ENCODE measurements around the gene ATCAY.

GRCh38 chr19:3851254-3852176, 29.0 kb upstream of the ATCAY start:
- TF ChIP-seq CTCF (IDR thresholded peaks at IDR 0.05; ENCODE audit: poor library complexity, severe bottlenecking): no peak
- no peak for TF ChIP-seq EZH2 (IDR thresholded peaks at IDR 0.05; ENCODE audit: borderline replicate concordance, insufficient read depth, low read length, poor library complexity, severe bottlenecking)
- TF ChIP-seq EP300 (conservative IDR thresholded peaks at IDR 0.05; ENCODE audit: poor library complexity, severe bottlenecking): no peak
- TF ChIP-seq POLR2AphosphoS5 (IDR thresholded peaks at IDR 0.05): no peak
- no peak for TF ChIP-seq RAD21 (conservative IDR thresholded peaks at IDR 0.05)
- TF ChIP-seq MXI1 (conservative IDR thresholded peaks at IDR 0.05; ENCODE audit: poor library complexity, severe bottlenecking): no peak
- TF ChIP-seq SMC3 (conservative IDR thresholded peaks at IDR 0.05; ENCODE audit: poor library complexity): no peak
- TF ChIP-seq TAF1 (IDR thresholded peaks at IDR 0.05; ENCODE audit: low read depth): no peak
